Adipose tissue (tissue), 3 donors: ENCODE measurements around the gene TELO2. TPM values are rescaled to one million over a fixed set of nuclear protein-coding genes. Genes with fewer than 3 reads are reported as not detected.
A peak's percentile ranks its signal among the peaks of the same experiment; 100 is the strongest.

Experiments used
- H3K27ac ChIP-seq: one replicate; pipeline ENCODE4 v1.5.1; 2013; ENCODE audit warnings: low read depth, low read length
- WGBS, 3 donors: extraction: QIAGEN DNeasy Blood & Tissue Kit; methylation state at CpG; one replicate each; pipeline ENCODE4 v1.1.7; 2013; 5-methylcytosine and 5-hydroxymethylcytosine counted together
- polyA plus RNA-seq, 3 donors: library from polyadenylated mRNA; stranded (reverse); fragments of 200-250 nt; gene quantifications; one replicate each; pipeline ENCODE4 v1.2.3, GENCODE V29; 2013
- donor health status: healthy with polysubstance abuse.
- donor health status: Bipolar disorder and iron deficiency.
- donor health status: healthy.

The TELO2 gene
- polyA plus RNA-seq, 3 donors: 29.7 to 47.7 (median 39.2) TPM

DNA sequence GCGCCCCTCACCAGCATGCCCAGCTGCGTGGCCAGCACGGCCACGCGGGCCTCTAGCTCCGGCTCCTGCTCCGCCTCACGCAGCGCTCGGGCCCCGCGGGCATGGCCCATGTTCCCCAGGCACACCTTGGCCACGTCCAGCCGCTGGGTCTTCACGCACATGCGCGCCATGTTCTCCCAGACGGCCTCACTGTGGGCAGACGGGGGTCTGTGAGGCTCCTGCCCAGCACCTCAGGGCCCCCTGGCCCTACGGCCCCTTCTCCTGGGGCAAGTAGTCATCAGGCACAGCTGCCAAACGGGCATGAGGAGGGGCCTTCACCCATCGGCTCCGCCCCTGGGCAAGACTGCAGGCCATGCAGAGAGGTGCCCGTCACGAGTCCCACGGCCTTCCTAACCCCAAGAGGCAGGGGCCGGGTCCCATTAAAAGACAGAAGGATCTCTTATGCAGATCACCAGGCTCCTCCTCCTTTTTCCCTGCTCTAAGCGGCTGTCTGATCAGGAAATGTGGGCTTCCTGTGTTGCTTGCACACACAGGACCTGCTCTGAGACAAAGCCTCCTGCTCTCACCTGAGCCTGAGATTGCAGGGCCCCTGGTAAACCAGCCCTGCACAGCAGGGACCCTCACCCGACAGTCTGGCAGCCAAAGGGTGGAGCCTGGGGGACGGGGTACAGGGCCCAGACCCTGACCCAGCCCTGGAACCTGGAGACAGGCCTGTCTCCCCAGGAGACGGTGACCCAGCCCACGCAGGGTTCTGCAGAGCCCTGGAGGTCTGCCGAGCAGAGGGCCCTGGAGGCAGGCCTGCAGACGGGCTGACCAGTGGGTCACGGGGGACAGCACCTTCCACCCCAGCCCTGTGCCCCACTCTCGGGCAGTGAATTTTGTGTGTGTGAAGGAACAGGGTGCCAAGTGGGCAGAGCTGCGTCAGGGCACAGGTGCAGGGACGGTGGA, 33.7 kb downstream of the TELO2 start:
- no peak overlapping the region for H3K27ac ChIP-seq
- WGBS, 3 donors: 75 to 90% (median 78%) methylated on average over 35 to 38 of the region's 38 CpGs

DNA sequence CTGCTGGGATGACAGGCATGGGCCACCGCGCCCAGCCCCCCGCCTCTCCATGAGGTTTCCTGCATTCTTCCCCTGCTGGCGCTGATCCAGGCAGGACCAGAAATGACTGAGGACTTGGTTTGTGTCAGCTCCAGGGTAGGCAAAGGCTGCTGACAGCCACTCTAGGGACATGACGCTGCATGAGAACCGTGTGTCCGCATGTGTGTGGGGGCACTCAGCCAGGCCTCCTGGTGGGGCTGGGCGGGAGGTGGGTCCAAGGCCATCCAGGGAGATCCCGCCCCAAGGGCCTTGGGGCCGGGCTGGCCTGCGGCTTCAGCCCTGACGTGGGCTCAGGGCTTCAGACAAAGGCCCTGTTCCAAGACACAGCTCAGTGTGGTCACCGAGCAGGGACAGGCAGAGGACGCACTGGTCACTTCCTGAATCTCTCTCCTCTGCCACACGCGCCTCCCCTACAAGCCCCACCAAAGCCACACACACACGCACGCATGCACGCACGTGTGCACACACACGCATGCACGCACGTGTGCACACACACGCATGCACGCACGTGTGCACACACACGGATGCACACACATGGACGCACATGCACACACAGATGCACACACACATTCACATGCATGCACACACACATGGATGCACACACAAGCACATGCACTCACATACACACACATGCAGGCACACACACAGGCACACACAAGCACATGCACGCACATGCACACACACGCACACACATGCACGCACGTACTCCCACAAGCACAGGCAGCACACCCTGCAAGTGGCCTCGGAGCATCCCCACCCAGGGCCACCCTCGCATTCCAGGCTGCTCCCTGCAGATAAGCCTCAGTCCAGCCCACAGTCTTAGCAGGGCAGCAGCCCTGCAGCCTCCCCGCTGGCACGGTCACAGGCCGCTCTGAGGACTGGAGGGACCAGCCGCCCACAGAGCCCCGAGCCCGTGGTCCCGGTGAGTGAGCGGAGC, 35.0 kb downstream of the TELO2 start:
- WGBS, 3 donors: 41 to 54% (median 45%) methylated on average over 42 of the region's 42 CpGs
- H3K27ac ChIP-seq: no peak overlapping the region

- no peak overlapping the region for H3K27ac ChIP-seq
- WGBS, 3 donors: 91 to 94% (median 92%) methylated on average over 29 of the region's 29 CpGs
Measured at GRCh38 chr16:1528921-1529537, 35.9 kb downstream of the TELO2 start.

DNA sequence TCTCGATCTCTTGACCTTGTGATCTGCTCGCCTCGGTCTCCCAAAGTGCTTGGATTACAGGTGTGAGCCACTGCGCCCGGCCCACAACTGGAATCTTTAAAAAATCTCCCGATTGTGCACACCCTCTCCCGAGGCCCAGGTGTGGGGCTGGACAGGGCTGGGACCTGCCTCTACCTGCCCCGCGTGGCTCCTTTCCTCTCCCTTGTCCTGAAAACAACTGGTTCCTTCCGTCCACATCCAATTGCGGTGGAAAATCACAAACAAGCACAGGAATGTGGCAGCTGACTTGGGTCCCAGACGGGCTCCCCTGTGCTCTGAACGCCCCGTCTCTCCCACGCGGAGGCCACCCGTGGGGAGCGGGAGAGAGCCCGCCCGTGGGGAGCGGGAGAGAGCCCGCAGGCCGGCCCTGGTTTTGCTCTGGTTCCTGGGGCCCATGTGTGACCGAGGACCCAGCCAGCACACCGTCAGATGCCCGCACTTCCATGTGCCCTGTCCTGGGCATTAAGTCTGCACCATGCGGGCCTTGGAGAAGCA, 37.3 kb downstream of the TELO2 start:
- WGBS, 3 donors: 83 to 87% (median 83%) methylated on average over 25 to 27 of the region's 27 CpGs
- H3K27ac ChIP-seq: no peak overlapping the region

DNA sequence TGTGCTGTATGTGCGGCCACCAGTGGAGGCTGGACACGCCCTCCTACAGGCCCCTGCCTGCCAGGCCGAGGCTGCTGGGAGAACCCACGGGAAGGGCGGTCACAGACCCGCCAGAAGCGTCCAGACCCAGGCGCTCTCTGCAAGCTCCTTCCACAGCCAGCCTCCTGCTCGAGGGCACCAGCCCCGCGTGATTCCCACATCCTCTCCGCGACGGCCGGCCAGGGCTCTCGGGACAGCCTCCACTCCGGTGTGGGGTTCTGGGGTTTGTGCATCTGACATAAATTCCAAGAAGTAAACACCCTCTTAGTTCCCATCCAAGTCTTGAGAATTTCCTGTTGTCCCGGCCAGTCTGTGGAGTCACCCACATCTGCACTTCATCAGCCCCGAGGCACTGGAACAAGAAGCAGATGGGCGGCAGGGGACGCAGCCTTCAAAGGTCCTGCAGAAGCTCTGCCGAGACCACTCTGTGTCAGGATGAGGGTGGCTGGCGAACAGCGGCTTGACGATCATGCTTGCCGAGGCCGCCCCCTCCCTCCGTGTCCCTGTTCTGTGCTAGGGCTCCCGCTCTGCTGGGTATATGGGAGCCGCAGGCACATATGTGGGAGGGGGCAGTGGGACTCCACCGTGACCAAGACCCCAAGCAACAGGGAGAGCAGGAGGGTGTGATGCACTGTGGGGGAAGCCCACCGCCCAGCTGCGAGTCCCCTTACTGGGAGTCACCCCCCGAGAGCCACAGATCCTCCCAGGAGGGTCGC, 37.9 kb downstream of the TELO2 start:
- WGBS, 3 donors: 48 to 81% (median 56%) methylated on average over 35 of the region's 35 CpGs
- H3K27ac ChIP-seq: peak overlapping the region; percentile 17

GRCh38 chr16:1531638-1531910, 38.4 kb downstream of the TELO2 start:
- 73 to 88% (median 79%) methylated on average over 14 of the region's 14 CpGs for WGBS, 3 donors
- H3K27ac ChIP-seq: peak overlapping the region; percentile 83

- WGBS, 3 donors: 53 to 75% (median 58%) methylated on average over 28 of the region's 28 CpGs
- H3K27ac ChIP-seq: peak overlapping the region; percentile 83
Measured at GRCh38 chr16:1532081-1532760, 39.1 kb downstream of the TELO2 start.

DNA sequence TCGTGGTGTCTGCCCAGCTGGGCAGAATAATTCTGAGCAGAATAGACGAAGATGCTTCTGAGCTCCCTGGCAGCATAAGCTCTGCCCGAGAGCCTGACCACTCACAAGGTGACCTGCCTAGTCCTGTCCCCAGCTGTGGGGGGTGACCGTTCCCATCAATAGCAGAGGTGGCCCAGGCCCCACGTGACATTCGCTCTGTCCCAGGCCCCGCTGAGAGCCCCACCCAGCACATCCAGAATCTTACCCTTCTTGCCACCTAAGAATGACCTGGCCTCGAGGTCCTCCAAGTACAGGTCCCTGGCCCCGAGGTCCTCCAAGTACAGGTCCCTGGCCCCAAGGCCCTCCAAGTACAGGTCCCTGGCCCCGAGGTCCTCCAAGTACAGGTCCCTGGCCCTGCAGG, 39.6 kb downstream of the TELO2 start:
- 52 to 82% (median 67%) methylated on average over 10 of the region's 10 CpGs for WGBS, 3 donors
- peak overlapping the region; percentile 83 for H3K27ac ChIP-seq

- WGBS, 3 donors: 16 to 69% (median 17%) methylated on average over 22 to 27 of the region's 27 CpGs
- H3K27ac ChIP-seq: peak within 1 kb of the TSS; percentile 83
Measured at GRCh38 chr16:1533443-1533951, 40.3 kb downstream of the TELO2 start, which contains the start of gene TMEM204. TMEM204 (plus strand) TSS chr16:1533666; CDS start chr16:1534276, 610 bp downstream.

GRCh38 chr16:1534021-1535020, 41.2 kb downstream of the TELO2 start:
- no peak overlapping the region for H3K27ac ChIP-seq
- WGBS, 3 donors: 23 to 76% (median 31%) methylated on average over 57 of the region's 57 CpGs

GRCh38 chr16:1535391-1536291, 42.5 kb downstream of the TELO2 start:
- 54 to 73% (median 56%) methylated on average over 39 of the region's 39 CpGs for WGBS, 3 donors
- H3K27ac ChIP-seq: no peak overlapping the region

DNA sequence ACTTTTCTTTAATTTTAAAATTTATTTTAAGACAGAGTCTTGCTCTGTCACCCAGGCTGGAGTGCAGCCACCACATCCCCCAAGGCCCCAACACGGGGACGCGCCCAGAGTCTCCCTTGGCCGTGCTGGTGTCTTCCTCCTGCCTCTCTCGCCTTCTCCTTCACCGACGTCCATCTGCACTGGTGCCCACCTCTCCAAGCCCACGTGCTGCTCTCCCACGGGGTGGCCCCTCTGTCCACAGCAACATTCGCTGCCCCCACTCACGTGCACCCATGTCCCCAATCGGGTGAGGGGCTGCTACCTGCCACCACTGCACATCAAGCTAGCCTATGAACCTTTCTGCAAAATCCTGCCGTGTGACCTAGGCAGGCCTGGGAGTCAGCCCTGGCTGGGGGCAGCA, 43.4 kb downstream of the TELO2 start:
- H3K27ac ChIP-seq: no peak overlapping the region
- 61 to 84% (median 66%) methylated on average over 13 of the region's 13 CpGs for WGBS, 3 donors

GRCh38 chr16:1537138-1537577, 44.0 kb downstream of the TELO2 start:
- WGBS, 3 donors: 68 to 88% (median 73%) methylated on average over 27 of the region's 27 CpGs
- H3K27ac ChIP-seq: no peak overlapping the region

GRCh38 chr16:1537763-1538289, 44.7 kb downstream of the TELO2 start:
- no peak overlapping the region for H3K27ac ChIP-seq
- 65 to 84% (median 71%) methylated on average over 26 of the region's 26 CpGs for WGBS, 3 donors
